DMS153 treated with DMSO at 0.1 percent for 48 hours (cell line): Measurements from ENCODE around the gene FUT8.

Source experiments
- DNase-seq: peaks from one replicate; lab custom pipeline; 2025; ENCODE audit not compliant: unreplicated experiment; lab: John Stamatoyannopoulos, UW

FUT8 gene

GRCh38 chr14:65412032-65412846 is at the start of gene FUT8:
Gene FUT8, plus strand, starts transcription at chr14:65412730. Its CDS starts 148,834 bp downstream, at chr14:65561564.
- DNase-seq = peak; percentile 96

GRCh38 chr14:65366802-65367565 is 45.5 kb upstream of the FUT8 start:
- no peak for DNase-seq

- DNase-seq = no peak
Measured at GRCh38 chr14:65369560-65369959, 43.0 kb upstream of the FUT8 start.

DNA sequence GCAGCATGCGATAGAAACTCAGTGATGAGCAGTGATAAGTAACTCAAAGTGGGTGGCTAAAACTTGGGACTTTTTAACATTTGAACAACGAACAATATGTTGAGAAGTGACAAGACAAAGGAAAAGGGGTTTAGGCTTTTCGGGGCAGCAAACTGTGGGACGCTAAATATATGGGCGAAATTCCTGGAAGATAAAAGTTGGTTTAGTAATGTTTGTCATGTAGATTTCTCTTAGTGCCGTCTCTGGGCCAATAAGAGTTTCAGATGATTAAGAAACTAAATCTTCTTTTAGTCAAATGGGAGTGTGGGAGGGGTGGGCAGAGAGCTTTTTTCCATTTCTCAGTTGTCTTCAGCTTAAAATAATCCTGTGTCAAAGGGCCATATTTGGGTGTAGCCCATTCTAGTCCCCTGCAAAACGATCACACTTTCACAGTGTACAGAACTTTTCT is 41.7 kb upstream of the FUT8 start:
- DNase-seq = no peak

- no peak for DNase-seq
Measured at GRCh38 chr14:65371784-65372183, 40.7 kb upstream of the FUT8 start.

DNA sequence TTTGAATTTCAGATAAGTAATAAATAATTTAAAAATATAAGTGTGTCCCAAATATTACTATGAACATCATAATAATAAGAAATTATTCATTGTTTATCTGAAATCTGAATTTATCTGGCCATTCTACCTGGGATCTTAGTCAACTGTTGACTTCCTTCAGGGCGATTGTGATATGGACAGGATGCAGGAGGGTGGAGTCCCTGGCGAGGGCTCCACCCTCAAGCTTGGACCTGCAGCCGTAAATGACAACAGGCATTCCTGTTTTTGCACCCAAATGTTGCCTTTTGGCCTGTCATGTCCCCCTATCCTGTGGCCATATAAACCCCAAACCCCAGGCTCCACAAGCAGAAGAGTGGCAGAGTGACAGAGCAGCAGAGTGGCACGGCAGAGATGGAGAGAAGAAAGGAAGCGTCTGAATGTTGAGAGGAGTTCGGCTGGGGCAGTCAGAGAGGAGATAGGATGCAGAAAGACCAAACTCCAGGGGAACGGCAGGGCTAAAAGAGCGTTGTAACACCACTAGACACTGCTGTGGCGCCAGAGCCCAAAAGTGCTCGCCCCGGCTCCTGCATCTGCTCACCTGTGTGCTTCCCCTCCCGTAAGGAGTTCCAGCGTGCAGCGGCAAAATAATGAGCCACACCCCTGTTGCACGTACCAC is 39.4 kb upstream of the FUT8 start:
- DNase-seq = peak; percentile 37

GRCh38 chr14:65373671-65374039 is 38.9 kb upstream of the FUT8 start:
- DNase-seq = peak; percentile 37

DNA sequence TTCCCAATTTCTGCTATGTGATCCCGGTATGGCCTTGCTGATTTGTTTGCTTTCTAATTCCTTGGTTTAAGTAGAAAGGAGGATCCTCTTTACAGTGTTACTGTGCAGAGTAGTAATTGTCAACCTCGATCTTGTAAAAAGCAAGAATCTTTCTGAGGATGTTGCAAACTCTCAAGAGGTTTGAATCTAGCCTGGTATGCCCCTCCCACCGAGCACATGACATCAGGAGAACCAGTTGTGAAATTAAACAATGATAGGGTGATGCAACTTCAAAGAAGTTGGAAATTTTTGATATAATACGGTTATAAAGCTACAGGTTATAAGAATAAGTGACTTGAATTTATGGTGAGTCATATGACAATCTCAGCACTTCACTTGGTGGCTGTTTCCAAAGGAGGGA is 35.0 kb upstream of the FUT8 start:
- no peak for DNase-seq

DNA sequence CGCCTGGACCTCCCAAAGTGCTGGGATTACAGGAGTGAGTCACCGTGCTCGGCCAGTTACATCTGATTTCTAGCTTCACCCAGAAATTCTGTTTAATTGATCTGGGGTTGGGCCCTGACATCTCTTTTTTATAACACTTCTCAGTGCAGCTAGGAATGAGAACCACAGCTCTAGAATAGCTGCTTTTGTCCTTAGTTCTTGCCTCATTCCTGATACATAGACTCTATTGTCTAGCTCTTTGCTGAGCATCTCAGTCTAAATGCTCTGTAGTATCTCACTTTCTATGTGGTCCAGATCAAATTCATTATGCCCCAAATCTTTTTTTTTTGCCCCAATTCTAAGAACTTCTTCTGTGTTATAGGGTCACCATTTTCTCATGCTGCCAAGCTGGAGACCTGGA is 29.9 kb upstream of the FUT8 start:
- no peak for DNase-seq

DNA sequence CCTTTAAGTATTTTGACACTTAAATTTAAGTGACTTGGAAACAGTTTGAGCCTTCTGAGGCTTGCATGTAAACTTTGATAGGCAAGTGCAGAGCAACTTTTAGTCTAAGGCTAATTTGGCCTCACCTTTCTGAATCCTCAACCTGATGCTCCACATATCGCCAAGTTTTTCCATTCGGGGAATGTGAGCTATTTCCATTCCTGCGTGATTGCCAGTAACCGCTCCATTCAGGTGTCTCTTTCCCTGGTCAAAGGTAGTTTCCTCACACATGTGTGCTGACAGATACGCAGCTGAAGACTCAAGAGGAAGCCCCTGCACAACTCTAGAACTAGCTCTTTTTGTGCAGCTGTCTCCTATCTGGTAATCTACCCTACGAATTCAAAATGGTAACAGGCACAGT is 25.4 kb upstream of the FUT8 start:
- DNase-seq = no peak

- DNase-seq = no peak
Measured at GRCh38 chr14:65387628-65388027, 24.9 kb upstream of the FUT8 start.

DNA sequence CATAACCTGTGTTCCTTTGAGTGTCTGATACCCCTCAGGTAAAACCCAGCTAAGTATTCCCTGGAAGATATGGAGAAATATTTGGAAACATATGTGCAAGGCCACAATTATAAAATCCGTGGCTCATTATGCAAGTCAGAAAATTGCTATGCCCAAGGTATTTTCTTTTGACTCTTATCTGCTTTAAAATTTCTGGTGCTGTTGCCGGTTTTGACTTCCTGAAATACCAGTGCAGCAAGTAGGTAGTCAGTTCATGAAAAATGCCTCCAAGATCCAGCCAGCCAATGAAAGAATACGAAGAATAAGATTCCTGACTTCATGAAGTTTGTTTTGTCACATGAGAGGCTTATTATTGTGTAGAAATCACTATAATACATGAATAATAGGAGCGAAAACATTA is 20.2 kb upstream of the FUT8 start:
- no peak for DNase-seq

DNA sequence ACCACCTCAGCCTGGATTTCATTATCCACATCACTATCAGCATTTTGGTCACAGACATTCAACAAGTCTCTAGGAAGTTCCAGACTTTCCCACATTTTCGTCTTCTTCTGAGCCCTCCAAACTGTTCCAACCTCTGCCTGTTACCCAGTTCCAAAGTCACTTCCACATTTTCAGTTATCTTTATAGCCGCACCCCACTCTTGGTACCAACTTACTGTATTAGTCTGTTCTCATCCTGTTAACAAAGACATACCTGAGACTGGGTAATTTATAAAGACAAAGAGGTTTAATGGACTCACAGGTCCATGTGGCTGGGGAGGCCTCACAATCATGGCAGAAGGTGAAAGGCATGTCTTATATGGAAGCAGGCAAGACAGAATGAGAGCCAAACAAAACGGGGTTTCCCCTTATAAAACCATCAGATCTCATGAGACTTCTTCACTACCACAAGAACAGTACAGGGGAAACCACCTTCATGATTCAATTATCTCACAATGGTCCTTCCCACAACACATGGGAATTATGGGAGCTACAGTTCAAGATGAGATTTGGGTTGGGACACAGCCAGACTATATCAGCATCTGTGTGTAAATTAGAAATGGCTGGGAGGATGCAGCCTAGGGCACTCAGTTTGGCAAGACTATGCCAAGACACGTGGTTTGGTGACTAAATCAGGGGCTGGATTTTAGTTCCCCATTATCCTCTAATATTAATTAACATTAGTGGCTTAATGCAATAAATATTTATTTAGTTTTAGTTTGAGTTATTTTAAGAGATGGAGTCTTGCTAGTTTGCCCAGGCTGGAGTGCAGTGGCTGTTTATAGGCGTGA is 16.2 kb upstream of the FUT8 start:
- no peak for DNase-seq

DNA sequence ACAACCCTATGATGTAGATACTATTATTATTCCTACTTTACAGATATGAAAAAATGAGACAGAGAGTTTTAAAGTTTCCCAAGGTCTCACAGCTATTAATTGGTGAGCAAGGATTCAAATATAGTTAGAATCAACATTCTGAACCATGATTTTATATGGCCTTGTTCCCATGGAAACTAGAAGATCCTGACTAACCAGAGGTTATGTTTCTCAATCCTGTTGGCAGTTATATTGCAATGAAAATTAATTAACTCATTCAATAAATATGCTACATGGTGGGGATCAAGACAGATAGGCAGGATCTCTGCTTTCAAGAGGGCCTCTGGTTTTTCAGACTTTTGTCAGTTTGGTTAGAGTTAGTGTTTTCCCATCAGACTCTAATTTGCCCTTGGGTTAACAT is 9.3 kb upstream of the FUT8 start:
- no peak for DNase-seq

- no peak for DNase-seq
Measured at GRCh38 chr14:65408113-65408512, 4.4 kb upstream of the FUT8 start.

DNA sequence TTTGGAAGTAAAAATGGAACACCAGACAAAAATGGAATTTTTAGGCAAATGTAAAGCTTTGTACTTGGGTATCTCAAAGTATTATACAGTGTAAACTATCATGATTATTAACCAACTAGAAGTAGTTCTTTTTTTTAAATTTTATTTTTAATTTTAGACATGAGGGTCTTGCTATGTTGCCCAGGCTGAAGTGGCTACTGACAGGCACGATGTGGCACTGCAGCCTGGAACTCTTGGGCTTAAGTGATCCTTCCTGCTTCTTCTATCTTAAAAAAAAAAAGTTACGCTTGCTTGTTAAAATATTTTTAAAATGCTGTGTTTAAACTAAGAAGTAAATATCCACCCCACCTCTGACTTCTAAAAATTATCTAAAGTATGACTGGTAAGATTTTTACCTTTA is 1.9 kb upstream of the FUT8 start:
- DNase-seq = no peak

- DNase-seq = peak; percentile 74
Measured at GRCh38 chr14:65411656-65412031, 886 bp upstream of the FUT8 start.

GRCh38 chr14:65412856-65413738 is 567 bp downstream of the FUT8 start:
- peak; percentile 71 for DNase-seq

DNA sequence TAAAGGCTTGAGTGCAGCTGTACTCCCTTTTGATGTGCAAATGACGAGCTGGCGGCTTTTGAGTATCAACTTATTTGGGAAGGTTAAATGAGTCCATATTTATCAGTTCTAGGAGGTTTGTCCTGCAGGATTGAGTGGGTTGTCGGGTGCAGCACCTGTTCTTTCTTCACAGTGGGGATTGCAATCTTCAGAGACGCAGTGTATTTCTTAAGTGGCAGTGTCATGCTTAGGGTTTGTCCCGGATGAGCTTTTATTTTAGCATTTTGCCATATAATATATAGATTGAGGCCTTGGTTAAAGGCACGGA is 1.2 kb downstream of the FUT8 start:
- DNase-seq = no peak

GRCh38 chr14:65414961-65415589 is 2.5 kb downstream of the FUT8 start:
- no peak for DNase-seq
